RWPE1 (cell line): Measurements from ENCODE around the gene PRR20G.

Experiments used
- CTCF ChIA-PET: fragments of 350-600 bp; sonication (Branson Sonifier 250); formaldehyde crosslinking; extraction: SDS; loops from one replicate; lab custom pipeline; 2021; lab: Yijun Ruan, JAX
- POLR2A ChIA-PET: fragments of 400-600 bp; formaldehyde crosslinking; extraction: SDS; loops from one replicate; lab custom pipeline; 2020; ENCODE audit warnings: antibody characterized with exemption; ENCODE audit not compliant: low non-redundant PET; lab: Yijun Ruan, JAX
- DNase-seq: peaks from one replicate; pipeline ENCODE4 v3.0.0; 2012; ENCODE audit warnings: low spot score
- H3K27ac ChIP-seq: fragments of 450-650 bp; 2 replicates; pipeline ENCODE4 v1.5.1; 2017
- CTCF ChIP-seq: fragments of 450-650 bp; conservative IDR thresholded peaks from 2 replicates; pipeline ENCODE4 v1.5.1; 2017; ENCODE audit warnings: low read depth, mild to moderate bottlenecking

PRR20G gene

GRCh38 chr3:127287840-127288239 is at the start of gene PRR20G:
PRR20G (minus strand) TSS chr3:127288046; CDS start chr3:127287365, 681 bp downstream.
- CTCF ChIA-PET = interaction anchor here (0.6 kb wide), 2 partner anchors 12 to 1428 kb away, joined by 3 read pairs; no protein-coding TSS in a partner anchor

DNA sequence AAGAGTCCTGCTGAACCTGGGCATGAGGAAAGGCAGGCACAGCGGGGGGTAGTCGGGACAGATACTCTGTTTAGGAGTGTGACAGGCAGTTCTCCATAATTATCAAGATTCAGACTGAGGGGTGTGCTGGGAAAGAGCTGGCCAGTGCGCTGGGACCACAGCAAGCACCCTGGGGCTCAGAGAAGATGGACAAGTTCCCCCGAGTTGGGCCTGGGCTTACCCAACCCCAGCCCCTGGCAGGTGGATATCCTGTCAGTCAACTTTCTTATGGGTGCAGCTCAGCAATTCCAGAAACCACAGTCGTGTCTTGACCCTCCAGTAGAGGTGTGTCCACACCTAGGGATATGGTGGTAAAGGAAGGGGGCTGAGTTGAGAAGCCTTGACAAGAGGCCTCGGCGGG is 49.2 kb upstream of the PRR20G start:
- ChIA-PET POLR2A (no interaction called here), CTCF (interaction anchor here (0.6 kb wide), 1 partner anchor 320 kb away, joined by 4 read pairs; no protein-coding TSS in a partner anchor)
- no peak overlapping the region for H3K27ac ChIP-seq
- no peak for TF ChIP-seq CTCF
- DNase-seq = no peak

More at GRCh38 chr3:127287840-127288239, at the start of gene PRR20G:
- peak within 1 kb of the TSS; percentile 48 for H3K27ac ChIP-seq
- TF ChIP-seq CTCF = no peak
- POLR2A ChIA-PET = no interaction called here
- no peak for DNase-seq

GRCh38 chr3:127336101-127336500 is 48.3 kb upstream of the PRR20G start:
- H3K27ac ChIP-seq = no peak overlapping the region
- DNase-seq = no peak
- ChIA-PET CTCF (interaction anchor here (0.6 kb wide), 1 partner anchor 319 kb away, joined by 4 read pairs; no protein-coding TSS in a partner anchor), POLR2A (no interaction called here)
- TF ChIP-seq CTCF = no peak

GRCh38 chr3:127330385-127330784 is 42.5 kb upstream of the PRR20G start:
- TF ChIP-seq CTCF = no peak
- H3K27ac ChIP-seq = no peak overlapping the region
- ChIA-PET CTCF (interaction anchor here (0.7 kb wide), 1 partner anchor 13 kb away, joined by 7 read pairs; no protein-coding TSS in a partner anchor), POLR2A (no interaction called here)
- DNase-seq = no peak

DNA sequence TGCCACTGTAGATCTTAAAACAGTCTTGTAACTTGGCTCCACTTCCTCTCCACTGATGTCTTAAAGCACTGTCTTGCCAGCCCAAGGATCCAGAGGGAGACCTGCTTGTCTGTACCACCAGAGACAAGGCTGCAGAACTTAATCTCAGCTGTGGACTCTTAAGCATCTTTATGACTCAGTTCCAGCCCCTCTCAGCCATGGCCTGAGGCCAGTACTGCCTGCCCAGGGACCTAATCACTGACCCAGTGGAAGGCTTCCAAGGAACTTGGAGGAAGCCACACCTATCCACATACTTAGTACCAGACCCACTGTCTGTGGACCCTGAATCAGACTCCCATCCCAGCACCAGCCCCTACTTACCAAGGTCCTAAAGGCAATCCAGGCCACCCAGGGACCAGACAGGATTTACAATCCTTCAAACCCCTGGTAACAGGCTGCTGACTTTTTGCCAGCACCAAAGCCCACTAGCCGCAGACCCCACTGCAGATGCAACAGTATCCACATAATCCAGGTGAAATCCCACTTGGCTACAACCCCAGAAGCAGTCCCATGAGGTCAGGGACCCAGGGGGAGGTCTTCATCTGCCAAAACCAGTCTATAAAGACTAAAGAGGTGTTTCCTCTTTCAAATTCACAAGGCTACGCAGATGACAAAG is 41.9 kb upstream of the PRR20G start:
- no peak overlapping the region for H3K27ac ChIP-seq
- DNase-seq = no peak
- ChIA-PET POLR2A (no interaction called here), CTCF (interaction anchor here (0.7 kb wide), 1 partner anchor 14 kb away, joined by 7 read pairs; no protein-coding TSS in a partner anchor)
- no peak for TF ChIP-seq CTCF

DNA sequence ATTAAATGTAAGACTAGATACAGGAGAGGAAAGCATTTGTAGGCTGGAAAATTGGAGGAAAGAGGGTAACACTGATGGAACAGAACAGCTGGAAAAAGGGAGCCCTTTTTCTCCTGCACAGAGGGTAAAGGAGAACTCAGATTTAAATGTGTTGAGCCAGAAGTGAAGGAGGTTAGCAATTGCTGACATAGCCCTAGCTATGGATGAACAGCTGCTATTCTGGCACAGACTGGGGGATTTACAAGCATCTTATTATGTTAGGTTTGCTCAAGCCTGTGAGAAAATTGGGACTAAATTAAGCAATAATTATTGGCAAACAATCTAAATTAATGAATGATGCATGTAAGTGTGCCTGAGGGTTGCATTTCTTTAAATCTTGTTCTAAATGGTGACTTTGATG is 40.6 kb upstream of the PRR20G start:
- no peak for DNase-seq
- no peak for TF ChIP-seq CTCF
- no peak overlapping the region for H3K27ac ChIP-seq
- CTCF ChIA-PET = interaction anchor here (0.5 kb wide), 1 partner anchor 574 kb away, joined by 3 read pairs; no protein-coding TSS in a partner anchor
- POLR2A ChIA-PET = no interaction called here
